PC-9 (cell line): ENCODE results near the gene EHBP1L1.

Experiments
- CTCF ChIP-seq: fragments of 200-600 bp; sonication (generic); conservative IDR thresholded peaks from 2 replicates; pipeline ENCODE4 v1.6.1; 2017; ENCODE audit warnings: mixed run types, antibody characterized with exemption, mild to moderate bottlenecking, moderate library complexity
- EZH2 ChIP-seq: fragments of 200-600 bp; sonication (generic); IDR thresholded peaks from 2 replicates; pipeline ENCODE4 v1.8.0; 2017; ENCODE audit warnings: antibody characterized with exemption, low read depth

GRCh38 chr11:65555693-65556231 is 20.1 kb upstream of the EHBP1L1 start:
- no peak for TF ChIP-seq CTCF
- TF ChIP-seq EZH2 = no peak
